Ascending aorta (tissue), 2 donors: ENCODE results near the gene SEPTIN8. TPM values are rescaled to one million over a fixed set of nuclear protein-coding genes. Genes with fewer than 3 reads are reported as not detected.

Experiments
- DNase-seq, 2 donors: peaks; one replicate each; pipeline ENCODE4 v3.0.0-alpha.2; 2019; ENCODE audit warnings: low spot score in 2 of 2
- H3K27ac ChIP-seq, 2 donors: fragments of 200-600 bp; sonication (generic); one replicate each; pipeline ENCODE4 v1.5.1; 2016 to 2017; ENCODE audit warnings: mild to moderate bottlenecking in 1 of 2
- H3K27me3 ChIP-seq: fragments of 200-600 bp; sonication (generic); one replicate; pipeline ENCODE4 v1.5.1; 2017
- H3K36me3 ChIP-seq, 2 donors: fragments of 200-600 bp; sonication (generic); one replicate each; pipeline ENCODE4 v1.5.1; 2016
- H3K4me1 ChIP-seq, 2 donors: fragments of 200-600 bp; sonication (generic); one replicate each; pipeline ENCODE4 v1.5.1; 2016 to 2017; ENCODE audit warnings: mild to moderate bottlenecking in 1 of 2
- H3K4me3 ChIP-seq, 2 donors: fragments of 200-600 bp; sonication (generic); one replicate each; pipeline ENCODE4 v1.5.1; 2016 to 2017; ENCODE audit warnings: mild to moderate bottlenecking in 1 of 2
- H3K9me3 ChIP-seq, 2 donors: fragments of 200-600 bp; sonication (generic); one replicate each; pipeline ENCODE4 v1.5.1; 2016
- intact Hi-C: fragments of 100-400 bp; cut with DNase I; formaldehyde crosslinking; loops from one replicate; pipeline ENCODE4 v1.15.1; 2023
- total RNA-seq: library from RNA; depleted of rRNA; stranded (reverse); fragments of >200 nt; gene quantifications from one replicate; pipeline ENCODE4 v1.1.0, GENCODE V29; 2016
- TF ChIP-seq, protein P1 (sequence below), 3 experiments: fragments of 200-600 bp in 2 of 3; fragments of 450-650 bp in 1 of 3; sonication (generic) in 2 of 3; IDR thresholded peaks; one replicate each; pipeline ENCODE4 v1.5.1; 2016 to 2019; ENCODE audit warnings: antibody characterized with exemption in 3 of 3, mild to moderate bottlenecking in 1 of 3, moderate library complexity in 1 of 3

The SEPTIN8 gene
- total RNA-seq, 1 donor from 2014 or later, result 113 TPM

DNA sequence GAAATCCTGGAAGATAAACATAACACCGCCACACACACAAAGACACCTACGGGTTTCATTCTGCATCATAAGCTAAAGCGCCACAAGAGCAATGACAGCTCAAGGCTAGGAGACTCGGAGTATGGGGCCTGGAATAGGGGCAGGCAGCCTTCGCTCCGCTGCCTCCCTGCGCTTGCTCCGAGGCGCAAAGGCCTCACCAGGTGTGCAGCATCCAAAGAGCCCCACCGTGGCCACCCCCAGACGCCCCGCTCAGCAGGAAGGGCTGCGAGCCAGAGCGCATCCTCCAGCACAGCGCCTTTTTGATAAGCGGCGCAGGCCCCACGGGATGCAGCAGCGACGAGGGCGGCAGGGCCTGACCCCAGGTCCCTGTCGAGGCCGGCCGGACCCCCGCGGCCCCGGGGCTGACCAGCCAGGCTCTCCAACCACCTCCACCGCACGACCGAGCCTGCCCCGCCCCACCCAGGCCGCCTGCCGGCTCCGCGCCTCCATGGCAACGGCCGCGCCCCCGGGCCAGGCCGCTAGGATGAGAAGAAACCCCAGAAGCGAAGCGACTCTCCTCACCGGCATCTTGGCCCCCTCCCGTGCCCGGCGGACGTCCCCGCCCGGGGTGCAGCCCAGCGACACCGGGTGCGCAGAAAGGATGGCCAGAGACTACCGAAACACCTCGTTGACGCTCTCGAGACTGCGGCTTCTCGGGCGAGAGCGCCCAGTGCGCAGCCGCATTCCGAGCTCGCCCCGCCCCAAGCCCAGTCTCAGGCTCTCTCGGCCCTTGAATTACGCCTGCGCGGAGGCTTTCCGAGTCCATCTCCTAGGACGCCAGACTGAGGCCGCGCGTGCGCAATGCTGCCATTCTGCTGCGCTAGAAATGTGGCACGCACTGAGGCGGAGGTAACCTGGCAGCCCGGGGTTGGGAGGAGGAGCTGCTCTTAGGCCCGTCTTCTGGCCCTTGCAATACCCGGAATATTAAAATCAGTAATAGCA is 39.9 kb downstream of the SEPTIN8 start, which contains the start of gene KIF3A:
Gene KIF3A, minus strand, starts transcription at position 694 of the 981 bp plus-strand sequence. Its CDS starts 127 bp downstream, at position 567.
- H3K9me3 ChIP-seq, result no peaks in the 10 kb centered on the region
- DNase-seq, result peak; percentile 82 to 98
- peak within 1 kb of the TSS in 1 of 2 donors; percentile 70 for H3K27ac ChIP-seq

DNA sequence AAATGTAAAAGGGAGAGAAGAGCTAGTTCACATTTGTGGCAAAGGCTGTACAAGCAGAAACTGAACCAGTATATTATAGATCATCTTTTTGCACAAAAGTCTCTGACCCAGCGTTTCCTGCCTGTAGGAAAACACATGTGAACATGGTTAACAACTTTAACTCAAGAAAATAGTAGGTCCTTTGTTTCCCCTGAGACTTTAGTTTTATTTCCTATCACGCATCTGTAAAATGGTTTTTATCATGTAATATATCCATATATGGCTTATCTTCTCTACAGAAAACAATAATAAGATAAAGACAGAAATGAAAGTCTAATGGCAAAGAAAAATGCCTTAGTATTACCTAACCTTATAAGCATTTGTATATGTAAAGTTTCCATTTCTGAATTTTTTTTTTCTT is 42.4 kb downstream of the SEPTIN8 start:
- no peaks in the 10 kb centered on the region for H3K36me3 ChIP-seq
- TF ChIP-seq, protein P1, sequence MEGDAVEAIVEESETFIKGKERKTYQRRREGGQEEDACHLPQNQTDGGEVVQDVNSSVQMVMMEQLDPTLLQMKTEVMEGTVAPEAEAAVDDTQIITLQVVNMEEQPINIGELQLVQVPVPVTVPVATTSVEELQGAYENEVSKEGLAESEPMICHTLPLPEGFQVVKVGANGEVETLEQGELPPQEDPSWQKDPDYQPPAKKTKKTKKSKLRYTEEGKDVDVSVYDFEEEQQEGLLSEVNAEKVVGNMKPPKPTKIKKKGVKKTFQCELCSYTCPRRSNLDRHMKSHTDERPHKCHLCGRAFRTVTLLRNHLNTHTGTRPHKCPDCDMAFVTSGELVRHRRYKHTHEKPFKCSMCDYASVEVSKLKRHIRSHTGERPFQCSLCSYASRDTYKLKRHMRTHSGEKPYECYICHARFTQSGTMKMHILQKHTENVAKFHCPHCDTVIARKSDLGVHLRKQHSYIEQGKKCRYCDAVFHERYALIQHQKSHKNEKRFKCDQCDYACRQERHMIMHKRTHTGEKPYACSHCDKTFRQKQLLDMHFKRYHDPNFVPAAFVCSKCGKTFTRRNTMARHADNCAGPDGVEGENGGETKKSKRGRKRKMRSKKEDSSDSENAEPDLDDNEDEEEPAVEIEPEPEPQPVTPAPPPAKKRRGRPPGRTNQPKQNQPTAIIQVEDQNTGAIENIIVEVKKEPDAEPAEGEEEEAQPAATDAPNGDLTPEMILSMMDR (IDR thresholded peaks at IDR 0.05), result no peak
- H3K9me3 ChIP-seq, result no peaks in the 10 kb centered on the region
- no peak for DNase-seq
- H3K27me3 ChIP-seq, result no peaks in the 10 kb centered on the region
- no peak overlapping the region for H3K4me3 ChIP-seq
- no peak overlapping the region for H3K27ac ChIP-seq
- peaks cover 0 to 4% of the 10 kb centered on the region in 2 donors for H3K4me1 ChIP-seq
- intact Hi-C loops, result loop anchor here (5.0 kb wide), 1 partner anchor 43 kb away; the partner anchor contains the start of gene SEPTIN8

More for the DNA sequence above, 39.9 kb downstream of the SEPTIN8 start, which contains the start of gene KIF3A:
- intact Hi-C loops, result loop anchor here (5.0 kb wide), 1 partner anchor 40 kb away; the partner anchor contains the start of gene SEPTIN8
- TF ChIP-seq, protein P1 (IDR thresholded peaks at IDR 0.05), result peak in 2 of 3 experiments; percentile 19 to 54
- Histone ChIP-seq H3K27me3 (no peaks in the 10 kb centered on the region), H3K36me3 (no peaks in the 10 kb centered on the region), H3K4me3 (peak within 1 kb of the TSS; percentile 70 to 90), H3K4me1 (peaks cover 0 to 4% of the 10 kb centered on the region in 2 donors)

DNA sequence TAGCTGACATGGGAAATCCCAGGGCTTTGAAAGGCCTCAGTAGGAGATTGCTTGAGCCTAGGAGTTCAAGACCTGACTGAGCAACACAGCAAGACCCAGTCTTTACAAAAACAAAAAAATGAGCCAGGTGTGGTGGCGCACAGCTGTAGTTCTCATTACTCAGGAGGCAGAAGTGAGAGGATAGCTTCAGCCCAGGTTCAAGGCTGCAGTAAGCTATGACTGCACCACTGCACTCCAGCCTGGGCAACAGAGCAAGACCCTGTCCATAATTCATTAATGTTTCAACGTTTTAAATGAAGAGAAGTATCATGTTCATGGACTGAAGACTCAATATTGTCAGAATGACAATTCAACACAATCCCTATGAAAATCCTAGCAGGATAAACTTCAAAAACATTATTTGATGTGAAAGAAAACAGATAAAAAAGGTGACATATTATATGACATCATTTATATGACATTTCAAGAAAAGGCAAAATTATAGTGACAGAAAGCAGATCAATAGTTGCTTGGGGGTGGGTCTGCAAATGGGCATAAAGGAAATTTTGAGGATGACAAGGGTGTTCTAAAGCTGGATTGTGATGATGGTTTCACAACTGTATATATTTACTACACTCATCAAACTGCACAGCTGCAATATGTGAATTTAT is 43.4 kb downstream of the SEPTIN8 start:
- TF ChIP-seq, protein P1 (IDR thresholded peaks at IDR 0.05), result no peak
- Histone ChIP-seq H3K36me3 (no peaks in the 10 kb centered on the region), H3K9me3 (no peaks in the 10 kb centered on the region), H3K4me1 (peaks cover 0 to 4% of the 10 kb centered on the region in 2 donors), H3K4me3 (no peak overlapping the region), H3K27ac (no peak overlapping the region), H3K27me3 (no peaks in the 10 kb centered on the region)
- intact Hi-C loops, result no loop called here
- no peak for DNase-seq

DNA sequence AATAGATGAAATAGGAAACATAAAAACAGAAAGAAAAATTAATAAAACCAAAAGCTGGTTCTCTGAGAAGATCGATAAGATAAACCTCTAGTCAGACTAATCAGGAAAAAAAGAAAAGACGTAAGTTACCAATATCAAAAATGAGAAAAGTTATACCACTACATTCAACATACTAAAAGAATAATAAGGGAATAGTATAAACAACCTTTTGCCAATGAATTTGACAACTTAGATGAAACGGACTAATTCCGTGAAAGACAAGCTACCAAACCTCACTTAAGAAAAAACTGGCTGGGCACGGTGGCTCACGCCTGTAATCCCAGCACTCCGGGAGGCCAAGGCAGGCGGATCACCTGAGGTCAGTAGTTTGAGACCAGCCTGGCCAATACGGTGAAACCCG is 47.1 kb downstream of the SEPTIN8 start:
- H3K4me3 ChIP-seq, result no peak overlapping the region
- H3K4me1 ChIP-seq, result no peaks in the 10 kb centered on the region
- TF ChIP-seq, protein P1 (IDR thresholded peaks at IDR 0.05), result no peak
- no peaks in the 10 kb centered on the region for H3K36me3 ChIP-seq
- intact Hi-C loops, result no loop called here
- H3K9me3 ChIP-seq, result no peaks in the 10 kb centered on the region
- H3K27me3 ChIP-seq, result no peaks in the 10 kb centered on the region
- no peak overlapping the region for H3K27ac ChIP-seq
- no peak for DNase-seq

DNA sequence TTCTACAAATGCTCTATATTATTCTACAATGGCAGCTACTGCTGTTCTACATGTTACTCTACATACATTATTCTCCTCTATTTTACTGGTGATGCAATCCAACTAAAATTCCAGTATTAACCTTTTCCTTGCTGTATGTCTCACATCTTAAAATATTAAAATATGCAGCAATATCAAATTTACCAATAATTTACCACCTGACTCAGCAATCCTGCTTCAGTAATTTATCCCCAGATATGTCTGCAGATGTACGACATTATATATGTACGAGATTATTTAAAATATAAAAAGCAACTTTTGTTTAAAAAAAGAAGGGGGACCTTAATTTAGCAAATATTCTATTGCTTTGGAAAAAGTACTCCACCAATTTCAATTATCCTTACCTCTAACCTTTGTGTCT is 51.3 kb downstream of the SEPTIN8 start:
- TF ChIP-seq, protein P1 (IDR thresholded peaks at IDR 0.05), result no peak
- H3K27me3 ChIP-seq, result no peaks in the 10 kb centered on the region
- H3K4me1 ChIP-seq, result no peaks in the 10 kb centered on the region
- H3K36me3 ChIP-seq, result peaks cover 0 to 4% of the 10 kb centered on the region in 2 donors
- no peak overlapping the region for H3K4me3 ChIP-seq
- no peak overlapping the region for H3K27ac ChIP-seq
- no peaks in the 10 kb centered on the region for H3K9me3 ChIP-seq
- intact Hi-C loops, result no loop called here
- no peak for DNase-seq
